ENCODE data around the gene PIP5K1C. TPM values are rescaled to one million over a fixed set of nuclear protein-coding genes. Genes with fewer than 3 reads are reported as not detected.

The PIP5K1C gene
- total and polyA plus RNA-seq, 2 donors (not counting 1 experiment from before 2014, with no cell fraction given): 10.4 to 46.7 TPM

GRCh38 chr19:3612901-3613741 lies 87.1 kb downstream of the PIP5K1C start:
- Mint-ChIP-seq H3K4me3 (no peak overlapping the region), H3K9me3 (ENCODE audit: insufficient read depth) (no peaks in the 10 kb centered on the region), H3K27ac (no peak overlapping the region), H3K4me1 (peaks cover 19% of the 10 kb centered on the region), H3K27me3 (no peaks in the 10 kb centered on the region)
- POLR2A ChIA-PET: no interaction called here
- Histone ChIP-seq H3K4me3 (ENCODE audit: control extremely low read depth in 1 of 5, extremely low read depth in 1 of 5, insufficient read depth in 1 of 5, low read depth in 2 of 5, low read length in 4 of 5) (no peak overlapping the region), H3K4me2 (replicated peaks; ENCODE audit: low read depth, low read length, poor library complexity, severe bottlenecking) (no peak overlapping the region), H3K27ac (ENCODE audit: low read length in 2 of 2) (no peak overlapping the region), H3K9me3 (ENCODE audit: control extremely low read depth in 1 of 3, control insufficient read depth in 2 of 3, insufficient read depth in 1 of 3, low read length in 2 of 3) (peaks cover 0 to 11% (median 0%) of the 10 kb centered on the region in 3 donors), H3K9ac (ENCODE audit: low read length) (no peak overlapping the region), H3K79me2 (ENCODE audit: control insufficient read depth, insufficient read depth, low read length) (no peaks in the 10 kb centered on the region), H4K20me1 (ENCODE audit: control insufficient read depth, insufficient read depth, low read length, poor library complexity, severe bottlenecking) (no peaks in the 10 kb centered on the region), H3K27me3 (replicated peaks in 1 of 4; ENCODE audit: control extremely low read depth in 1 of 4, control insufficient read depth in 3 of 4, insufficient read depth in 4 of 4, low read length in 3 of 4) (no peaks in the 10 kb centered on the region), H3K36me3 (replicated peaks in 1 of 2; ENCODE audit: control extremely low read depth in 1 of 2, control insufficient read depth in 1 of 2, extremely low read depth in 1 of 2, insufficient read depth in 2 of 2, low read length in 1 of 2) (peaks cover 0 to 25% of the 10 kb centered on the region in 2 experiments), H3K4me1 (ENCODE audit: control insufficient read depth in 2 of 2, insufficient read depth in 2 of 2, low read length in 2 of 2) (peaks cover 12 to 20% of the 10 kb centered on the region in 2 donors), H2AFZ (ENCODE audit: insufficient read depth, low read depth, low read length, poor library complexity, severe bottlenecking) (no peak overlapping the region)
- TF ChIP-seq EZH2 (IDR thresholded peaks at IDR 0.05; ENCODE audit: borderline replicate concordance, insufficient read depth, low read depth, low read length, poor library complexity, severe bottlenecking): no peak
- TF ChIP-seq, protein P1, sequence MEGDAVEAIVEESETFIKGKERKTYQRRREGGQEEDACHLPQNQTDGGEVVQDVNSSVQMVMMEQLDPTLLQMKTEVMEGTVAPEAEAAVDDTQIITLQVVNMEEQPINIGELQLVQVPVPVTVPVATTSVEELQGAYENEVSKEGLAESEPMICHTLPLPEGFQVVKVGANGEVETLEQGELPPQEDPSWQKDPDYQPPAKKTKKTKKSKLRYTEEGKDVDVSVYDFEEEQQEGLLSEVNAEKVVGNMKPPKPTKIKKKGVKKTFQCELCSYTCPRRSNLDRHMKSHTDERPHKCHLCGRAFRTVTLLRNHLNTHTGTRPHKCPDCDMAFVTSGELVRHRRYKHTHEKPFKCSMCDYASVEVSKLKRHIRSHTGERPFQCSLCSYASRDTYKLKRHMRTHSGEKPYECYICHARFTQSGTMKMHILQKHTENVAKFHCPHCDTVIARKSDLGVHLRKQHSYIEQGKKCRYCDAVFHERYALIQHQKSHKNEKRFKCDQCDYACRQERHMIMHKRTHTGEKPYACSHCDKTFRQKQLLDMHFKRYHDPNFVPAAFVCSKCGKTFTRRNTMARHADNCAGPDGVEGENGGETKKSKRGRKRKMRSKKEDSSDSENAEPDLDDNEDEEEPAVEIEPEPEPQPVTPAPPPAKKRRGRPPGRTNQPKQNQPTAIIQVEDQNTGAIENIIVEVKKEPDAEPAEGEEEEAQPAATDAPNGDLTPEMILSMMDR (IDR thresholded peaks at IDR 0.05): no peak
- ATAC-seq (ENCODE audit: low read depth): no peak
- no peak for DNase-seq
- 96% methylated on average over 70 of the region's 79 CpGs for WGBS (ENCODE audit: insufficient coverage)
- CTCF ChIA-PET: interaction anchor here (0.5 to 0.6 kb wide), 2 partner anchors 67 to 360 kb away, joined by 3 read pairs; no protein-coding TSS in a partner anchor
- intact Hi-C loops (cut with micrococcal nuclease): no loop called here

GRCh38 chr19:3612330-3612729 lies 87.9 kb downstream of the PIP5K1C start:
- no peak overlapping the region for H2AFZ ChIP-seq (ENCODE audit: insufficient read depth, low read depth, low read length, poor library complexity, severe bottlenecking)
- peaks cover 0 to 21% of the 10 kb centered on the region in 2 experiments for H3K36me3 ChIP-seq (replicated peaks in 1 of 2; ENCODE audit: control extremely low read depth in 1 of 2, control insufficient read depth in 1 of 2, extremely low read depth in 1 of 2, insufficient read depth in 2 of 2, low read length in 1 of 2)
- no peaks in the 10 kb centered on the region for H3K27me3 Mint-ChIP-seq
- no peaks in the 10 kb centered on the region for H4K20me1 ChIP-seq (ENCODE audit: control insufficient read depth, insufficient read depth, low read length, poor library complexity, severe bottlenecking)
- H3K27me3 ChIP-seq (replicated peaks in 1 of 4; ENCODE audit: control extremely low read depth in 1 of 4, control insufficient read depth in 3 of 4, insufficient read depth in 4 of 4, low read length in 3 of 4): peaks cover 0 to 4% (median 0%) of the 10 kb centered on the region in 4 experiments
- no peak for TF ChIP-seq EZH2 (IDR thresholded peaks at IDR 0.05; ENCODE audit: borderline replicate concordance, insufficient read depth, low read depth, low read length, poor library complexity, severe bottlenecking)
- TF ChIP-seq, protein P1 (IDR thresholded peaks at IDR 0.05): no peak
- H3K4me3 Mint-ChIP-seq: no peak overlapping the region
- H3K4me1 ChIP-seq (ENCODE audit: control insufficient read depth in 2 of 2, insufficient read depth in 2 of 2, low read length in 2 of 2): peaks cover 11 to 22% of the 10 kb centered on the region in 2 donors
- peaks cover 0 to 18% (median 0%) of the 10 kb centered on the region in 3 donors for H3K9me3 ChIP-seq (ENCODE audit: control extremely low read depth in 1 of 3, control insufficient read depth in 2 of 3, insufficient read depth in 1 of 3, low read length in 2 of 3)
- ChIA-PET CTCF (no interaction called here), POLR2A (no interaction called here)
- peaks cover 21% of the 10 kb centered on the region for H3K4me1 Mint-ChIP-seq
- H3K27ac ChIP-seq (ENCODE audit: low read length in 2 of 2): no peak overlapping the region
- ATAC-seq (ENCODE audit: low read depth): no peak
- H3K9me3 Mint-ChIP-seq (ENCODE audit: insufficient read depth): no peaks in the 10 kb centered on the region
- no peak overlapping the region for H3K27ac Mint-ChIP-seq
- H3K79me2 ChIP-seq (ENCODE audit: control insufficient read depth, insufficient read depth, low read length): no peaks in the 10 kb centered on the region
- H3K9ac ChIP-seq (ENCODE audit: low read length): no peak overlapping the region
- H3K4me2 ChIP-seq (replicated peaks; ENCODE audit: low read depth, low read length, poor library complexity, severe bottlenecking): no peak overlapping the region
- WGBS (ENCODE audit: insufficient coverage): 96% methylated on average over 33 of the region's 33 CpGs
- intact Hi-C loops (cut with micrococcal nuclease): no loop called here
- no peak overlapping the region for H3K4me3 ChIP-seq (ENCODE audit: control extremely low read depth in 1 of 5, extremely low read depth in 1 of 5, insufficient read depth in 1 of 5, low read depth in 2 of 5, low read length in 4 of 5)
- DNase-seq: no peak

Data from B cell (primary cell).